HG03378 (cell line): ENCODE measurements around the gene MRPL21.
"Not testable (repeated sequence)": the region's sequence is repeated elsewhere in the genome, so short reads cannot be mapped to it uniquely, and the experiment has no call there.

Experiments used
- ATAC-seq: cut with Tn5 transposase; IDR thresholded peaks from one replicate; pipeline ENCODE4 v1.9.1; 2021; ENCODE audit warnings: mild to moderate bottlenecking, moderate library complexity; ENCODE audit not compliant: unreplicated experiment

MRPL21 gene

DNA sequence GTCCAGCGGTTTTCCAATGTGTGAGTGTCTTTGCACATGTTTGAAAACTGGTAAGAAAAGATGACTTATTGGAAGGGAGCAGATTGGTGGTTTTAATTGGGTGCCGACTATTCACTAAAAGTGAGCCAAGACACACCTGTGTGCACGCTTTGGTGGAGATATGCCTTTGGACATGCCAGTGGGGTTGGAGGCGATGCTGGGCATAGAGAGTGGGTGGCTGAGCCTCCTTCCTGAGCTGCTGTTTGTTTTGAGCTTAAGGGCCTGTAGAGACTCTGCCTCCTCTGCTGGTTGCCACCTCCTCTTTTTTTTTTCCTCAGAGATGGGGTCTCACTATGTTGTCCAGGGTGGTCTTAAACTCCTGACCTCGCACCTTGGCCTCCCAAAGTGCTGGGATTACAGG lies 9.6 kb upstream of the MRPL21 start:
- no peak for ATAC-seq

GRCh38 chr11:68912254-68912653 lies 8.6 kb upstream of the MRPL21 start:
- ATAC-seq = no peak

DNA sequence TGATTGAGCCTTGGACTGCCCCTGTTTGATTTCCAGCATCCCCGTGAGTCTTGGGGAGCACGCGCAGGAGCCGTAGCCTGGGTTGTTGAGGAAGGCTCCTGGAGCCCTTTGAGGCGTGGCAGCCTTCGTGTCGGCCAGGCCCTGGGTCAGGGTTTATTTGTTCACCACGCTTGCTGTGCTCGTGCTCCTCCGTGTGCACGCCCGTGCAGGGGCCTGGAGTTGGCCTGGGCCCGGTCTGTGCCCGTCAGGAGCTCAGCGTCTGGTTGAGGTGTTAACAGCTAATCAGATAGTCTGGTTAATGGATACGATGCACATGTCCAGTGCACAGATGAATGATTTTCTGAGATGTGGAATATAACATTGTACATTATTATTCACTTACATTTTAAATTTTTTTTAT lies 8.1 kb upstream of the MRPL21 start:
- no peak for ATAC-seq

DNA sequence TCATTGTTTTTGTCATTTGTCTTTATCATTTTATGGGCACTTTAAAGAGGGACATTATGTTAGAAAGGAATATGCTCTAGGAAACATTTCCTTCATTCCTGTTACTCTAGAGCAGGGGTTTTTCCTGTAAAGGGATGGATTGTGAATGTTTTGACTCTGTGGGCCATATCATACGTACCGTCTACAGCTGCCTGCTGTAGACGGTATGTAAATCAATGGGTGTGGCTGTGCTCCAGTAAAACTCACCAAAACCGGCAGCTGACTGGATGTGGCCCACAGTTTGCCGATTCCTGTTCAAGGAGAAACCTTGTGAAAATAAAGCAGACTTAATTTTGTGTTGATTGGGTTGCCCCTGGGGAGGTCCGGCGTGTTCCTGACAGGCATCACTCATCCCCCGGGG lies 7.3 kb upstream of the MRPL21 start:
- no peak for ATAC-seq

- no peak for ATAC-seq
Observed at GRCh38 chr11:68908273-68908672, 4.6 kb upstream of the MRPL21 start.

DNA sequence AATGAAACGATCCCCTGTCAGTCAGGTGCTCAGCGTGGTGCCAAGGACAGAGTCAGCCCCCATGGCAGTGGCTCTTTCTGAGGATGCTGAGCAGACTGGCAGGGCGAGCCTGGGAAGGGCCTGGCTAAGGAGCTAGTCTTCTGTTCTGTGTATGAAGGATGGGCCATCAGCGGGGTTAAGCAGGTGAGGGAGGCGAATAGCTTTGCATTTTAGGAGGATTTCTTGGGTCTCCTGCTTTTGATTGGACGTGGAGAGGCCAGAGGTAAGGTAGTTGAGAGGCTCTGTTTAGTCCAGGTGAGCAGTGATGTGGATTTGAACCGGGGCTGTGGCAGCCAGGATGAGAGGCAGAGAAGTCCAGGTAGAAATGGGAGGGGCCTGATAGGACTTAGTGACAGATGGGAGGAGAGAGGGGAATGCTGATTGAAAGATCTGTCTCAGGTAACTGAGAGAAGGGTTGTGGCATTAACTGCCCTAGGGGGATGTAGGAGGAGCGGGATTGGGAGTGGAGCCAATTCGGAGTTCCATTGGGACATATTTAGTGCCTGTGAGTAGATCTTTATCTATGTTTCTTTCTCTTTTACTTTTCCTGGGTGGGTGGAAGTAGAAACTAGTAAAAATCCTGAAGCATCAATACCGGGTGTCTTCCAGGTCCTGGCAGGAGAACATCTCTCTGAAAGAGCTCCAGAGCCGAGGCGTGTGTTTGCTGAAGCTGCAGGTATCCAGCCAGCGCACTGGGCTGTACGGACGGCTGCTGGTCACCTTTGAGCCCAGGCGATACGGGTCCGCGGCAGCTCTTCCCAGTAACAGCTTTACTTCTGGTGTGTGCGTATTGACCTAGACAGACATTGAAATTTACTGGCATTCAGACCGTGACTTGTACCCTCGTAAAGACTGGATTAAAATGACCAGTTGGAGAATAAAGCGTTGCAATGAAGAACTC lies 2.1 kb upstream of the MRPL21 start:
- ATAC-seq = no peak

GRCh38 chr11:68904248-68904847 lies 716 bp upstream of the MRPL21 start:
- ATAC-seq = no peak

- ATAC-seq = no peak
Observed at GRCh38 chr11:68900835-68901381, 2.7 kb downstream of the MRPL21 start.

GRCh38 chr11:68897441-68897840 lies 6.2 kb downstream of the MRPL21 start:
- no peak for ATAC-seq

DNA sequence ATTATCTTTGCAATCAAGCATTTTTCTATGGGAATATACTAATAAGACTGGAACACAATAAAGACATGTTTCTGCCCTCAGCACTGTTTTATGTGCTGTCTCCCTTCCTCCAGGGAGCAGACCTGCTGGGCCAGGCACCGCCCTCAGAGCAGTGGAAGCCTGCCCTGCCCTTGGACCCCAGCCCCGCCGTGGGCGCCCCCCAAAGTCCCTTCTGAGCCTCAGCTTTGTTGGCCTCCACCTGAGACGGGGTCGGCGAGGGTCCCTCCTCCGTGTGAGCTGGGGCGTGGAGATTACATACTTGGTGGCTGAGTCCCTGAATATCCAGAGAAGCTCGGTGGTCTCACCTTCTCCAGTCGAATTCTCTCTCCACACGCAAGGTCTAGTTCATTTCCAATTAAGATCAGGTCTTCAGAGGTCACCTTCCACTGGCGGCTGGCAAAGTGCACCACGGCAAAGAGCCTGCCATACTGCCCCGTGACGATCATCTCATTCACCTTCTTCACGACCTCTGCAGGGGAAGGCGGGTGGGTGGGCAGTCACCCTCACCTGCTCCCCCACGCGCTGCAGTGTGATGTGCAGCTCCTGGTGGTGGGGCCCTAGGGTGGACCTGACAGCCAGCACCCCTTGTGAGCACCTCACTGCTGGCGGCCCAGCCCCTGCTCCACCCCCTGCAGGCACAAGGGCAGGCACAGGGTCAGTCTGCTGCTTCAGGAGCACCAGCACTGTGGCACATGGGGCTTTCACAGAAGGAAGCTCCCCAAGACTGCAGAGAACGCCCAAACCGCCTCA lies 7.3 kb downstream of the MRPL21 start:
- no peak for ATAC-seq

- ATAC-seq = no peak
Observed at GRCh38 chr11:68893282-68893681, 10.3 kb downstream of the MRPL21 start.

- no peak for ATAC-seq
Observed at GRCh38 chr11:68892576-68892975, 11.1 kb downstream of the MRPL21 start.

DNA sequence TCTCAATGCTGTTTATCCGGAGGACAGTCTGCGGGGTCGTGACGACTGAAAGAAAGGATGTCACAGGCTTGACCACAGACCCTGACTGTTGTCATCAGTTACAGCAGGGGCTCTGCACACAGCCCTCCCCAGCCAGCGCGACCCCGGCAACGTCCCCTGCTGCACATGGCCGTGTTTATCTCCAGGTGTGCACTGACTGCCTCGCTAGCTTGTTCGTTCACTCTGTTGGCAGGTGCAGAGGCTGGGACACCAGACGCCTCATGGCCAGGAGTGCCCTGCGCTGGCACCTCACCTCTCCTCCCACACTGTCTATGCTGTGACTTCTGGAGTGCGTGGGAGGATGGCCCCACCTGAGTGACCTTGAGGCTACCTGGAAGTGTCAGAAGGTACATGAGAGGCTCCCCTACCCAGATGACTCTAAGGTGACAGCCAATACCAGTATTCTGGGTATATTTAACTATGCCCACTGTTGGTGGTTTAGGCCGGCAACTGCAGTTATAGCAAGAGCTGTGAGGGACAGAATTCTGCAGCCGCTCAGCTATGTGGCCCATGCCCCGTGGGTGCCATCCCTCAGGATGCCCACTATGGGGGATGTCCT lies 12.2 kb downstream of the MRPL21 start:
- ATAC-seq = no peak

DNA sequence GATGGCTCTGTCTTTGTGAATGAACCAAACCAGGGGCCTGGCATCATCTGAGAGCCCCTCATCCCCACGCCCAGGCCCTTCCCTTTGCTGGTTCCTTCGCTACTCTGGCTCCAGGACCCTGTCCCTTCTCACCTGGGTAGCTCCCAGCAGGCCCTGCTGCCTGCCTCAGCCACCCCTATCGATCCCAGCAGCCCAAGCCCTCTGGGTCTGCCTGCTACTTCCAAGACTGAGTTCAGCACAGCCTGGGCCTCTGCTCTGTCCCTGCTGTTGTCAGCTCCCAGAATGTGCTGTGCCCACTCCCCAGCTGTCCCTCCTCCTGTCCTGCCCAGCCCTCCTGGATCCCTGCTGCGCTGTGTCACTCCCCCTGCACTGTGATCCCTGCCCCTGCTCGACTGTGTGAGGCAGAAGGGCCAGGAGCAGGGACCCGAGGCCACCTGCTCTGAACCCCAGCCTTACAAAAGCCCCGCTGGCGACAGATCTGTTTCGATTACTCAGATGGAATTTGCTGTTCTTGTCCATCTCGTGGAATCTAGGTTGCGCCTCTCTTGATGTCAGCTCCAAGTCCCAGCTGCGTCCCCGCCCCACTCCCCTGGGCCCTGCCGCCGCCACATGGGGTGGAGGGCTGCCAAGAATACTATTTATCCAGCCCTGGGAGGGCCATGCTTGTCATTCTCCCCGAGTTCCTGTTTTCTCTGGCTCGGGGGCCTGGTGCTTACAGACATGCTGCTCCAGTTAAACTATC lies 13.0 kb downstream of the MRPL21 start:
- no peak for ATAC-seq

- no peak for ATAC-seq
Observed at GRCh38 chr11:68889948-68890446, 13.6 kb downstream of the MRPL21 start.

DNA sequence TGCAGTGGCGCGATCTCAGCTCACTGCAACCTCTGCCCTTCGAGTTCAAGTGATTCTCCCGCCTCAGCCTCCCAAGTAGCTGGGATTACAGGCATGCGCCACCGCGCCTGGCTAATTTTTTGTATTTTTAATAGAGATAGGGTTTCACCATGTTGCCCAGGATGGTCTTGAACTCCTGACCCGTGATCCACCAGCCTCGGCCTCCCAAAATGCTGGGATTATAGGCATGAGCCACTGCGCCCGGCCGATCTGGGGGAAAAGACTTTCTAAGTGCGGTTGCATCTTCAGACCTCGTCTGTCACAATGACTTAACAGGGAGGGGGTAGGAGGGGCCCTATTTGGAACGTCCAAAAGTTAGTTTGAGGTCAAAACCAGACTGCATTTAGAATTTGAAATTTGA lies 18.8 kb downstream of the MRPL21 start:
- not testable (repeated sequence) for ATAC-seq

GRCh38 chr11:68882391-68882790 lies 21.2 kb downstream of the MRPL21 start:
- no peak for ATAC-seq

DNA sequence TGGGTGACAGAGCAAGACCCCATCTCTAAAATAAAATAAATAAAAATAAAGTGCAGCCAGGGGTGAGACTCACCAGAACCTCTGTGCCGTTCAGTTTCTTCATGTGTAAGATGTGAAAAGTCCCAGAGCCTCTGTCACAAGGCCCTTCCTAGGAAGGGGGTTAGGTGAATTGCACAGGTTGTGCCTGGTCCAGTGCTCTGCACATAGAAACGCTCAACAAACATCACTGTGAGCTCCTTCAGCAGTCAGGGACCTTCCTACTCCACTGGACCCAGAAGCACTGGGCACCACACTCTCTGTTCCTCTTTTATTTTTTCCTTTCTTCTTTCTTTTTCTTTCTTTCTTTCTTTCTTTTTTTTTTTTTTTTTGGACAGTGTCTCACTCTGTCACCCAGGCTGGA lies 22.3 kb downstream of the MRPL21 start:
- no peak for ATAC-seq

GRCh38 chr11:68880851-68881250 lies 22.8 kb downstream of the MRPL21 start:
- no peak for ATAC-seq

DNA sequence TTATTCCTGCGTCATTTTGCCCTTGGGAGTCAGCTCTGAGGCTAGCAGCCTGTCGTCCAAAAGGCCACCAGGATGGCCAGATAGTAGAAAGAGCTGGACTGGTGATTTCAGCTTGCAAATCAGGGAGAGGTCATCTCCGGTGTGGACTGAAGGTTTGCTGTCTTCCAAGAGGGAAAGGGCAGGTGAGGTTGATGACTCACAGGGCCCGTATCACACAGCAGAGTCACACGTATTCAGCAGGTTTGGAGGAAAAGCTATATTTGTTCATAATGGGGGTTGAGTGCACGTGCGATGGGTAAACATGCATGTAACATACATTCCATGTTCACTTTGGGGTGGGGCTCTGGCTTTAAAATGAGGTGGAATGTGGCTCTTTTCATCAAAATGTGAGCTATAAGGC lies 25.6 kb downstream of the MRPL21 start:
- ATAC-seq = no peak
